ENCODE measurements around the gene LAMP2. TPM values are rescaled to one million over a fixed set of nuclear protein-coding genes. Genes with fewer than 3 reads are reported as not detected.
"Not testable (repeated sequence)": the region's sequence is repeated elsewhere in the genome, so short reads cannot be mapped to it uniquely, and the experiment has no call there.

LAMP2 gene
- total RNA-seq, 5 donors from 2014 or later (not counting 1 experiment from before 2014, with no cell fraction given) = 21.5 to 32.2 (median 31.5) TPM

DNA sequence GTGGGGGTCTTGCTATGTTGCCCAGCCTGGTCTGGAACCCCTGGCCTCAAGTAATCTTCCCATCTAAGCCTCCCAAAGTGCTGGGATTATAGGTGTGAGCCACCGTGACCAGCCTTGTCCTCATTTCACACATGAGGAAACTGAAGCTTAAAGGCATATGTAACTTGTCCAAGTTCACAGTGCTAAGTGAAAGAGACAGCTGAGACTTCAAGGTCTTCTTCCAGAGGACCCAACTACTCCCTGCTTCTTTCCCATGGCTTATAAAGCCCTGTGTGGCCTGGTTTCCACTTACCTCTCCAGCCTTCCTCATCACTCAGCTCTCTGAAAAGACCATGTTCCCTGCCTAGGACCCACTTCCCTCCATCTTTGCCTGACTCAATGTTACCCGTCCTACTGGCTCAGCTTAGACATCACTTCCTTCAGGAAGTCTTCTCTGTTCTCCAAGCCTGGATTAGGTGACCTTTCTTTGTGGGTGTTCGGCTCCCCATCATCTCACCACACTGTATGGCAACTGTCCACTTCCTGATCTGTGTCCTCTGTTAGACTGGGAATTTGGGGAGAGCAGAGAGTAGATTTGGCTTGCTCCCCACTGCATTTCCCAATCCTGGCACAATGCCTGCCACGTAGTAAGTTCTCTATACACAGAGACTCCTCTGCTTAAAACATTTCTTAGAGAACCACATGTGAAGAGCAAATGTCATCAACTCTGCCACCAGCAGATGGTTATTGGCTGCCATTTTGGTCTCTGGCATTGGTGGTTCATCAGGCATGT lies 30.4 kb upstream of the LAMP2 start:
- no peak for ATAC-seq (replicated peaks in 1 of 4)
- Histone ChIP-seq H3K36me3 (ENCODE audit: control insufficient read depth in 2 of 2, extremely low read depth in 1 of 2, insufficient read depth in 1 of 2, low read length in 1 of 2) (no peaks in the 10 kb centered on the region), H3K9me3 (no peaks in the 10 kb centered on the region), H3K27ac (ENCODE audit: low read length) (no peak overlapping the region), H3K4me3 (ENCODE audit: control insufficient read depth in 1 of 2, extremely low read depth in 1 of 2, low read length in 1 of 2) (no peak overlapping the region), H3K4me1 (ENCODE audit: control insufficient read depth in 1 of 2, extremely low read depth in 1 of 2, insufficient read depth in 2 of 2, low read length in 2 of 2) (peaks cover 2 to 5% of the 10 kb centered on the region in 2 experiments), H3K27me3 (replicated peaks in 1 of 2; ENCODE audit: control insufficient read depth in 2 of 2, extremely low read depth in 1 of 2, insufficient read depth in 2 of 2, low read length in 1 of 2) (no peaks in the 10 kb centered on the region)
- Mint-ChIP-seq H3K36me3 (no peaks in the 10 kb centered on the region), H3K27me3 (peaks cover 0 to 8% of the 10 kb centered on the region in 2 donors), H3K27ac (no peak overlapping the region), H3K4me1 (peaks cover 5 to 6% (median 5%) of the 10 kb centered on the region in 3 donors), H3K4me3 (no peak overlapping the region), H3K9me3 (no peaks in the 10 kb centered on the region)
- DNase-seq = no peak
- WGBS (ENCODE audit: insufficient coverage) = 100% methylated on average over 1 of the region's 4 CpGs
- ChIA-PET POLR2A (interaction anchor here (0.6 kb wide), 2 partner anchors 16 to 60 kb away, joined by 3 to 4 read pairs; no protein-coding TSS in a partner anchor), CTCF (interaction anchor here in 1 of 2 donors (1.6 kb wide), 1 partner anchor 165 kb away, joined by 6 read pairs; no protein-coding TSS in a partner anchor)

DNA sequence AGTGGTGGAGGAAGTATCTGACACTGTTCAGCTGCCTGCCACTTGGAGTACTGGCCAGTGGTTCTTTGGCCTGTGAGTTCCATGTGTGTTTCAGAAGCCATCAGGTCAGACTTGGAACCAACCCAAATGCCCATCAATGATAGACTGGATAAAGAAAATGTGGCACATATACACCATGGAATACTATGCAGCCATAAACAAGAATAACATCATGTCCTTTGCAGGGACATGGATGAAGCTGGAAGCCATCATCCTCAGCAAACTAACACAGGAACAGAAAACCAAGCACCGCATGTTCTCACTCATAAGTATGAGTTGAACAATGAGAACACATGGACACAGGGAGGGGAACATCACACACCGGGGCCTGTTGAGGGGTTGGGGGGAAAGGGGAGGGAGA lies 21.0 kb upstream of the LAMP2 start:
- H3K36me3 Mint-ChIP-seq; H3K27ac ChIP-seq (ENCODE audit: low read length); H3K36me3 ChIP-seq (ENCODE audit: control insufficient read depth in 2 of 2, extremely low read depth in 1 of 2, insufficient read depth in 1 of 2, low read length in 1 of 2); H3K27me3 ChIP-seq (replicated peaks in 1 of 2; ENCODE audit: control insufficient read depth in 2 of 2, extremely low read depth in 1 of 2, insufficient read depth in 2 of 2, low read length in 1 of 2); H3K9me3 ChIP-seq; DNase-seq; H3K4me3 ChIP-seq (ENCODE audit: control insufficient read depth in 1 of 2, extremely low read depth in 1 of 2, low read length in 1 of 2); H3K4me3 Mint-ChIP-seq; H3K9me3 Mint-ChIP-seq; POLR2A ChIA-PET; H3K27ac Mint-ChIP-seq; H3K27me3 Mint-ChIP-seq; ATAC-seq (replicated peaks in 1 of 4): not testable (repeated sequence)
- H3K4me1 ChIP-seq (ENCODE audit: control insufficient read depth in 1 of 2, extremely low read depth in 1 of 2, insufficient read depth in 2 of 2, low read length in 2 of 2) = peaks cover 0 to 22% of the 10 kb centered on the region in 2 experiments
- no CpG with 5 or more reads among the region's 2 CpGs for WGBS (ENCODE audit: insufficient coverage)
- CTCF ChIA-PET = interaction anchor here in 1 of 2 donors (0.7 kb wide), 1 partner anchor 476 kb away, joined by 4 read pairs; no protein-coding TSS in a partner anchor
- peaks cover 18 to 29% (median 22%) of the 10 kb centered on the region in 3 donors for H3K4me1 Mint-ChIP-seq

DNA sequence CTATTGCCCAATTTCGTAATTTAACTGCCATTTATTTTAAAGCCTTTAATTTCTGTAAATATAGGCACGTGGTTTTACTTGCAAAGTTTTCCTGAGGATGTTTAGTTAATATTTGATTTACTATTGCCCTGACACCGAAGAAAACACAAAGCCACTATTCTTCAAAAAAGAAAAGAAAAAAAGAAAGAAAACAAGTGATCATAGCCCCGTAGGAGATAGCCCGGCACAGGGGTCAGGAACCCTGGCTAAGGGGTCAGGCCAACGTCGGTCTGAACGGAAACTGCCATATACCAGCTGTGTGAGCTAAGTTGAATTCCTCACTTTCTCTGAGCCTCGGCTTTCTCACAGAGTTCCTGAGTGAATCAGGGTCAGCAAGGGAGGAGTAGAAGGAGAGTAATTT lies 17.7 kb upstream of the LAMP2 start:
- peaks cover 18 to 31% (median 24%) of the 10 kb centered on the region in 3 donors for H3K4me1 Mint-ChIP-seq
- H3K36me3 Mint-ChIP-seq = no peaks in the 10 kb centered on the region
- H3K4me3 Mint-ChIP-seq = peak overlapping the region in 1 of 3 donors; percentile 82
- H3K27ac Mint-ChIP-seq = peak overlapping the region in 1 of 2 donors; percentile 67
- ChIA-PET CTCF (interaction anchor here (0.7 to 2.0 kb wide), 5 partner anchors 9 to 273 kb away, joined by 3 to 10 read pairs (median 4); no protein-coding TSS in a partner anchor), POLR2A (no interaction called here)
- Histone ChIP-seq H3K9me3 (no peaks in the 10 kb centered on the region), H3K4me3 (ENCODE audit: control insufficient read depth in 1 of 2, extremely low read depth in 1 of 2, low read length in 1 of 2) (no peak overlapping the region), H3K27ac (ENCODE audit: low read length) (peak overlapping the region; percentile 12), H3K27me3 (replicated peaks in 1 of 2; ENCODE audit: control insufficient read depth in 2 of 2, extremely low read depth in 1 of 2, insufficient read depth in 2 of 2, low read length in 1 of 2) (no peaks in the 10 kb centered on the region), H3K4me1 (ENCODE audit: control insufficient read depth in 1 of 2, extremely low read depth in 1 of 2, insufficient read depth in 2 of 2, low read length in 2 of 2) (peaks cover 0 to 24% of the 10 kb centered on the region in 2 experiments), H3K36me3 (ENCODE audit: control insufficient read depth in 2 of 2, extremely low read depth in 1 of 2, insufficient read depth in 1 of 2, low read length in 1 of 2) (no peaks in the 10 kb centered on the region)
- WGBS (ENCODE audit: insufficient coverage) = no CpG with 5 or more reads among the region's 9 CpGs
- peaks cover 0 to 9% of the 10 kb centered on the region in 2 donors for H3K27me3 Mint-ChIP-seq
- ATAC-seq (replicated peaks in 1 of 4) = no peak
- no peak for DNase-seq
- H3K9me3 Mint-ChIP-seq = no peaks in the 10 kb centered on the region

DNA sequence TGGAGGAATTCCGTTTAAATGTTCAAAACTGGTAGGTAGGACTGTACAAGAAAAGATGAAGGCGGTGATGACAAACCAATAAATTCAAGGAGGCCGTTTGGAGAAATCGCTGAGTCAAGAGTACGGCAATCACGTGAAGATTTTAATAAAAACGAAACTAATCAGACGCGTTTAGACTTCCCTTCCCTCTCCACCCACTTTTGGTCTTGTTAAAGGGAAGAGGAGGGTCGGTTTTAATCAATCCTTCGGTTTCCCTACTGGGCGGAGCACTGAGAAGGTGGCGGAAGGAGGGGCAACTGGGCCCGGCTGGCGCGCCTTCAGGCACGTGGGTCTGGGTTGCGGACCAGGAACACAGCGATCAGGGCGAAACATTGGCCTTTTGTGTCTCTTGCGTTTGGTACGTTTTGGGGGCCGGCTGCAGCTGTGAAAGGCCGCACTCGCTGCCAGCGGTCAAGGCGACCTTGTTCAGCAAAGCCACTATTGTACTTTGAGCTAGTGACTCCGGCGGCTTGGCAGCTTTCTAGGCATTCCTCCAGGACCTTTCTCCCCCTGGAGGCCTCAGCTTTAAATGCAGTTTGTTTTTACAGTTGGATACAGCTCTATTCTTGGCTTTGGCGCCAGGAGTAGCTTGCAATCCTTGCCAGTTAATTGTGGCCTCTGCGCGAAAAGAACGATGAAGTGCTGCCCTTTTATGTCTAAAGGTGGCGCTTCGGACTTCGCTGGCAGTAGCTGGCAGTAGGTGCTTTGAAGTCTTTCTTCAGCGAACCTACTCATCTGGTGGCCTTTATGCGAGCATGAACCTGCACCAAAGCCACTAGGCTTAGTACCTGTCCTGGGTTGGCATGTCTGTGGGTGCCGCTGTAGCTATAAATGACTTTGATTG lies 16.8 kb upstream of the LAMP2 start:
- peak overlapping the region; percentile 91 to 95 for H3K27ac Mint-ChIP-seq
- 0% methylated on average over 12 of the region's 39 CpGs for WGBS (ENCODE audit: insufficient coverage)
- peaks cover 0 to 24% of the 10 kb centered on the region in 2 experiments for H3K4me1 ChIP-seq (ENCODE audit: control insufficient read depth in 1 of 2, extremely low read depth in 1 of 2, insufficient read depth in 2 of 2, low read length in 2 of 2)
- H3K4me3 ChIP-seq (ENCODE audit: control insufficient read depth in 1 of 2, extremely low read depth in 1 of 2, low read length in 1 of 2) = peak overlapping the region; percentile 67 to 75
- H3K4me1 Mint-ChIP-seq = peaks cover 18 to 31% (median 24%) of the 10 kb centered on the region in 3 donors
- no peaks in the 10 kb centered on the region for H3K27me3 ChIP-seq (replicated peaks in 1 of 2; ENCODE audit: control insufficient read depth in 2 of 2, extremely low read depth in 1 of 2, insufficient read depth in 2 of 2, low read length in 1 of 2)
- peaks cover 0 to 6% of the 10 kb centered on the region in 2 donors for H3K27me3 Mint-ChIP-seq
- H3K36me3 ChIP-seq (ENCODE audit: control insufficient read depth in 2 of 2, extremely low read depth in 1 of 2, insufficient read depth in 1 of 2, low read length in 1 of 2) = no peaks in the 10 kb centered on the region
- DNase-seq (peak; percentile 10 to 69 (median 24)), ATAC-seq (replicated peaks in 1 of 4) (peak; percentile 67 to 80 (median 74))
- ChIA-PET CTCF (interaction anchor here (0.7 to 2.0 kb wide), 12 partner anchors 8 to 272 kb away, joined by 3 to 10 read pairs (median 4); partner anchors contain the start of genes LAMP2 (in 1 of the 2) and ZBTB33 (in 1 of the 2)), POLR2A (interaction anchor here (0.6 kb wide), 2 partner anchors 99 to 144 kb away, joined by 3 read pairs; partner anchors contain the start of gene C1GALT1C1 (in 1 of the 2))
- H3K9me3 ChIP-seq = no peaks in the 10 kb centered on the region
- H3K36me3 Mint-ChIP-seq = no peaks in the 10 kb centered on the region
- H3K9me3 Mint-ChIP-seq = no peaks in the 10 kb centered on the region
- peak overlapping the region; percentile 80 for H3K27ac ChIP-seq (ENCODE audit: low read length)
- peak overlapping the region; percentile 82 to 89 (median 89) for H3K4me3 Mint-ChIP-seq

DNA sequence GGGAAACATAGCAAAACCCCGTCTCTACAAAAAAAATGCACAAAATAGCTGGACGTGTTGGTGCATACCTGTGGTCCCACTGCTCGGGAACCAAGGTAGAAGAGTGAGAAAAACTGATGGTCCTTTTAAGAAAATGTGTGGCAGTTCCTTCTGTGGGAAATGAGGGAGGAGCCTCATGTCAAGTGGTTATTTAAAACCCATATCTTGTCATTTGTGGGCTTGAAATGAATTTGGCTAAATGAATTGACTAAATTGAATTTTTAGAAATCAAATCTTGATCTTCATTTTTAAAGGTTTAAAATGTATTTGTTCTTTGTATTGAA lies 16.2 kb upstream of the LAMP2 start:
- Mint-ChIP-seq H3K4me3 (peak overlapping the region; percentile 82 to 89 (median 89)), H3K27me3 (peaks cover 0 to 6% of the 10 kb centered on the region in 2 donors), H3K4me1 (peaks cover 18 to 31% (median 24%) of the 10 kb centered on the region in 3 donors), H3K27ac (peak overlapping the region; percentile 91 to 95), H3K36me3 (no peaks in the 10 kb centered on the region), H3K9me3 (no peaks in the 10 kb centered on the region)
- Histone ChIP-seq H3K27ac (ENCODE audit: low read length) (peak overlapping the region; percentile 80), H3K36me3 (ENCODE audit: control insufficient read depth in 2 of 2, extremely low read depth in 1 of 2, insufficient read depth in 1 of 2, low read length in 1 of 2) (no peaks in the 10 kb centered on the region), H3K4me1 (ENCODE audit: control insufficient read depth in 1 of 2, extremely low read depth in 1 of 2, insufficient read depth in 2 of 2, low read length in 2 of 2) (peaks cover 0 to 24% of the 10 kb centered on the region in 2 experiments), H3K27me3 (replicated peaks in 1 of 2; ENCODE audit: control insufficient read depth in 2 of 2, extremely low read depth in 1 of 2, insufficient read depth in 2 of 2, low read length in 1 of 2) (no peaks in the 10 kb centered on the region), H3K4me3 (ENCODE audit: control insufficient read depth in 1 of 2, extremely low read depth in 1 of 2, low read length in 1 of 2) (peak overlapping the region; percentile 67 to 75), H3K9me3 (no peaks in the 10 kb centered on the region)
- ChIA-PET POLR2A (interaction anchor here in 1 of 2 donors (0.6 kb wide), 1 partner anchor 100 kb away, joined by 3 read pairs; no protein-coding TSS in a partner anchor), CTCF (interaction anchor here (1.0 to 2.0 kb wide), 4 partner anchors 8 to 76 kb away, joined by 4 to 10 read pairs (median 6); no protein-coding TSS in a partner anchor)
- DNase-seq (no peak), ATAC-seq (replicated peaks in 1 of 4) (peak in 1 of 4 experiments; percentile 7)
- 70% methylated on average over 2 of the region's 3 CpGs for WGBS (ENCODE audit: insufficient coverage)

Measured in T-cell (primary cell).